Astrocyte (in vitro differentiated cells and primary cell): ENCODE results near the gene ATF7. TPM values are rescaled to one million over a fixed set of nuclear protein-coding genes. Genes with fewer than 3 reads are reported as not detected.

Source experiments
- DNase-seq: peaks from one replicate; pipeline ENCODE4 v3.0.0-alpha.2; 2010; ENCODE audit warnings: low read depth
- FAIRE-seq: peaks from 2 replicates; lab custom pipeline; 2011; peaks lifted over from hg19 to GRCh38; lab: Jason Lieb, UNC
- H2AFZ ChIP-seq: 2 replicates; pipeline ENCODE4 v1.6.0; 2012; ENCODE audit warnings: low read depth, low read length, inconsistent platforms
- H3K27ac ChIP-seq: 2 replicates; pipeline ENCODE4 v1.5.1; 2011; ENCODE audit warnings: low read depth, low read length, inconsistent platforms
- H3K27me3 ChIP-seq: 2 replicates; pipeline ENCODE4 v1.6.0; 2011; ENCODE audit warnings: low read length, inconsistent platforms; ENCODE audit not compliant: insufficient read depth
- H3K36me3 ChIP-seq: 2 replicates; pipeline ENCODE4 v1.5.1; 2011; ENCODE audit warnings: low read length, inconsistent platforms; ENCODE audit not compliant: insufficient read depth
- H3K4me1 ChIP-seq: 2 replicates; pipeline ENCODE4 v1.5.1; 2011; ENCODE audit warnings: low read length, inconsistent platforms; ENCODE audit not compliant: insufficient read depth
- H3K4me2 ChIP-seq: 2 replicates; pipeline ENCODE4 v1.6.0; 2012; ENCODE audit warnings: low read length, inconsistent platforms
- H3K4me3 ChIP-seq: 2 replicates; pipeline ENCODE4 v1.5.1; 2011; ENCODE audit warnings: low read depth, mild to moderate bottlenecking, low read length, inconsistent platforms; ENCODE audit not compliant: insufficient read depth
- H3K79me2 ChIP-seq: 2 replicates; pipeline ENCODE4 v1.6.0; 2012; ENCODE audit warnings: mild to moderate bottlenecking, low read length, inconsistent platforms; ENCODE audit not compliant: insufficient read depth
- H3K9ac ChIP-seq: 2 replicates; pipeline ENCODE4 v1.6.0; 2012; ENCODE audit warnings: mild to moderate bottlenecking, low read length, inconsistent platforms
- H3K9me3 ChIP-seq: 2 replicates; pipeline ENCODE4 v1.5.1; 2012; ENCODE audit warnings: low read depth, mild to moderate bottlenecking, low read length, inconsistent platforms; ENCODE audit not compliant: insufficient read depth
- H4K20me1 ChIP-seq: 2 replicates; pipeline ENCODE4 v1.6.0; 2012; ENCODE audit warnings: low read length, inconsistent platforms; ENCODE audit not compliant: insufficient read depth
- H3K27ac Mint-ChIP-seq: one replicate; pipeline ENCODE4 v1.8.0; 2021; ENCODE audit warnings: mild to moderate bottlenecking, mixed read lengths; ENCODE audit not compliant: unreplicated experiment
- H3K27me3 Mint-ChIP-seq: one replicate; pipeline ENCODE4 v1.8.0; 2021; ENCODE audit warnings: low read depth, mixed read lengths; ENCODE audit not compliant: unreplicated experiment
- H3K36me3 Mint-ChIP-seq: one replicate; pipeline ENCODE4 v1.8.0; 2021; ENCODE audit warnings: low read depth, mixed read lengths; ENCODE audit not compliant: unreplicated experiment
- H3K4me1 Mint-ChIP-seq: one replicate; pipeline ENCODE4 v1.8.0; 2021; ENCODE audit warnings: low read depth, mixed read lengths; ENCODE audit not compliant: unreplicated experiment
- H3K4me3 Mint-ChIP-seq: one replicate; pipeline ENCODE4 v1.8.0; 2021; ENCODE audit warnings: mild to moderate bottlenecking, moderate library complexity, mixed read lengths; ENCODE audit not compliant: unreplicated experiment
- H3K9me3 Mint-ChIP-seq: one replicate; pipeline ENCODE4 v1.8.0; 2021; ENCODE audit warnings: mild to moderate bottlenecking, mixed read lengths; ENCODE audit not compliant: unreplicated experiment
- EZH2 ChIP-seq: IDR thresholded peaks from 2 replicates; pipeline ENCODE4 v1.6.1; 2012; ENCODE audit warnings: mild to moderate bottlenecking, low read length, inconsistent platforms; ENCODE audit not compliant: insufficient read depth
- total RNA-seq: library from RNA; stranded (reverse); gene quantifications from 2 replicates; pipeline ENCODE4 v1.2.1, GENCODE V29; 2021
- TF ChIP-seq, protein P1 (sequence below): IDR thresholded peaks from 2 replicates; pipeline ENCODE4 v1.5.1; 2011; ENCODE audit warnings: low read depth, mild to moderate bottlenecking, inconsistent platforms, low read length, moderate library complexity; ENCODE audit not compliant: insufficient read depth

ATF7 gene
- total RNA-seq, 1 donor from 2014 or later, result 38.3 TPM

DNA sequence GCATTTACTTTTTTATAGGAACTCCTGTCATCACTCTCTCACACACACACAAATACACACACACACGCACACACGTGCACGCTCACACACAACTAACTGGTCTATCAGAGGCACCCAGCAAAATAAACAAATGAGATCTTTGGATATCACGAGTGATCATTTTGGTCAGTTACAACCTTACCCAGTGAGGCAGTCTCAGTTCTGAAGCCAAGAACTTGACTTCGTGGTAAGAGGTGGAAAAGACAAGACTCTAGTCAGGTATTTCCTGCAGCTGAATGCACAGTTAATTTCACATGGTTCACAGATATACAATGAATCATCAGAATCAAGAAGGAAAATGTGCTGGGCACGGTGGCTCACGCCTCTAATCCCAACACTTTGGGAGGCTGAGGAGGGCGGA is 39.4 kb downstream of the ATF7 start:
- H3K4me3 Mint-ChIP-seq, result no peak overlapping the region
- H3K27me3 ChIP-seq, result no peaks in the 10 kb centered on the region
- TF ChIP-seq EZH2, result no peak
- TF ChIP-seq, protein P1, sequence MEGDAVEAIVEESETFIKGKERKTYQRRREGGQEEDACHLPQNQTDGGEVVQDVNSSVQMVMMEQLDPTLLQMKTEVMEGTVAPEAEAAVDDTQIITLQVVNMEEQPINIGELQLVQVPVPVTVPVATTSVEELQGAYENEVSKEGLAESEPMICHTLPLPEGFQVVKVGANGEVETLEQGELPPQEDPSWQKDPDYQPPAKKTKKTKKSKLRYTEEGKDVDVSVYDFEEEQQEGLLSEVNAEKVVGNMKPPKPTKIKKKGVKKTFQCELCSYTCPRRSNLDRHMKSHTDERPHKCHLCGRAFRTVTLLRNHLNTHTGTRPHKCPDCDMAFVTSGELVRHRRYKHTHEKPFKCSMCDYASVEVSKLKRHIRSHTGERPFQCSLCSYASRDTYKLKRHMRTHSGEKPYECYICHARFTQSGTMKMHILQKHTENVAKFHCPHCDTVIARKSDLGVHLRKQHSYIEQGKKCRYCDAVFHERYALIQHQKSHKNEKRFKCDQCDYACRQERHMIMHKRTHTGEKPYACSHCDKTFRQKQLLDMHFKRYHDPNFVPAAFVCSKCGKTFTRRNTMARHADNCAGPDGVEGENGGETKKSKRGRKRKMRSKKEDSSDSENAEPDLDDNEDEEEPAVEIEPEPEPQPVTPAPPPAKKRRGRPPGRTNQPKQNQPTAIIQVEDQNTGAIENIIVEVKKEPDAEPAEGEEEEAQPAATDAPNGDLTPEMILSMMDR, result no peak
- H3K4me1 Mint-ChIP-seq, result peaks cover 15% of the 10 kb centered on the region
- no peaks in the 10 kb centered on the region for H3K9me3 Mint-ChIP-seq
- H3K36me3 ChIP-seq, result no peaks in the 10 kb centered on the region
- no peak overlapping the region for H2AFZ ChIP-seq
- H3K4me3 ChIP-seq, result no peak overlapping the region
- H3K27ac Mint-ChIP-seq, result no peak overlapping the region
- H3K79me2 ChIP-seq, result peaks cover 66% of the 10 kb centered on the region
- no peak overlapping the region for H3K4me2 ChIP-seq
- no peak for FAIRE-seq
- peaks cover 3% of the 10 kb centered on the region for H3K36me3 Mint-ChIP-seq
- peak; percentile 65 for DNase-seq
- H4K20me1 ChIP-seq, result peaks cover 57% of the 10 kb centered on the region
- no peaks in the 10 kb centered on the region for H3K9me3 ChIP-seq
- H3K9ac ChIP-seq, result no peak overlapping the region
- H3K27me3 Mint-ChIP-seq, result no peaks in the 10 kb centered on the region
- no peak overlapping the region for H3K27ac ChIP-seq
- H3K4me1 ChIP-seq, result peaks cover 5% of the 10 kb centered on the region

DNA sequence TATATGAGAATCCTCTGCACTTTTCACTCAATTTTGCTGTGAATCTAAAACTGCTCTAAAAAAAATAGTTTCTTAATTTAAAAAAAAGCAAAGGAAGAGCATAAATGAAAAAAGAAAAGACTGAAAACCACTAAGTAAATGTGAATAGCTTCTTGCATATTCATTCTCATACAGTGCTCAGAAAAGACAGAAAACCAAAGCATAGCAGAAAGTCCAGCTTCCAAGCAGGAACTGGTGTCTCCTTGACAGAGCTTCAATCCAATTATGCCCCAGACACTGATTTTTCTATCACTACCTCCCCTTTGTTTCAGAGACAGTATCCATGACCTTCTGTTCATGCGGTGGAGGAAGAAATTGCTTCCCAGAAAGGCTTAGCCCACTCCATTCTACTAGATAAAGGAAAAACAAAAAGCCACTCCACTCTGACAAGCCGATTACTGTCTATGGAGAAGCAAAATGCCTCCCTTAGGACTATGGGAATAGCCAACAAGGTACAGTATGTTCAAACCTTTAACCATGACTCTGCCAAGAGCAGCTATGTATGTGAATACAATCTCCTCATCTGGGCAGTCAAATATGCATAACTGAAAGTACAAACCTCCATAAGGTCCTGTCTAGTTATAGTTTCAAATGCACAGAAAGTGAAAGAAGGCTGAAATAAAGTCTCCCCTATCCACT is 40.6 kb downstream of the ATF7 start:
- H3K4me3 Mint-ChIP-seq, result no peak overlapping the region
- Histone ChIP-seq H3K4me2 (no peak overlapping the region), H4K20me1 (peaks cover 47% of the 10 kb centered on the region), H3K27me3 (no peaks in the 10 kb centered on the region), H3K4me1 (no peaks in the 10 kb centered on the region), H2AFZ (no peak overlapping the region), H3K9ac (no peak overlapping the region), H3K36me3 (no peaks in the 10 kb centered on the region), H3K79me2 (peaks cover 62% of the 10 kb centered on the region), H3K4me3 (no peak overlapping the region), H3K9me3 (no peaks in the 10 kb centered on the region), H3K27ac (no peak overlapping the region)
- no peak overlapping the region for H3K27ac Mint-ChIP-seq
- H3K9me3 Mint-ChIP-seq, result no peaks in the 10 kb centered on the region
- H3K36me3 Mint-ChIP-seq, result peaks cover 3% of the 10 kb centered on the region
- no peak for FAIRE-seq
- DNase-seq, result no peak
- no peaks in the 10 kb centered on the region for H3K27me3 Mint-ChIP-seq
- TF ChIP-seq, protein P1, result no peak
- no peak for TF ChIP-seq EZH2
- H3K4me1 Mint-ChIP-seq, result peaks cover 6% of the 10 kb centered on the region

DNA sequence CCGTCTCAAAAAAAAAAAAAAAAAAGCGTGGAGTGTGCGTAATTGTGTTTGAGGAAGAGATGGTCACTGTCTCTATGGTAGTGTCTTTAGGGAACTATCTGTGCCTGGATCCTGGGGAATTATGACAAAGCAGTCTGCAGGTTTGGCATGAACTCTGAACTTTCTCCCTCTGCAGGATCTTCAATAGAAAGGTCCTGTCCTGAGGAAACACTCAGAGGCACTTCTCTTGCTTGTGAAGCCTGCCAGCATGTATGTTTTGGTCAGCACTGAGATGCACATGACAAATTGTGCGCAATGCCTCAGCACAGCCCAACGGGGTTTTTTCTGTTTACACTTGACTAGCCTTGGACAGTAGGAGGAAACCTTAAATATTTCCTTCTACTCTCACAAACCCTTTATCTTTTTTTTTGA is 46.6 kb downstream of the ATF7 start:
- H3K9ac ChIP-seq, result no peak overlapping the region
- no peak overlapping the region for H3K27ac Mint-ChIP-seq
- FAIRE-seq, result no peak

More for the DNA sequence above, 46.6 kb downstream of the ATF7 start:
- no peak for DNase-seq
- H3K4me1 ChIP-seq, result peaks cover 7% of the 10 kb centered on the region
- Mint-ChIP-seq H3K4me3 (no peak overlapping the region), H3K4me1 (peaks cover 3% of the 10 kb centered on the region), H3K36me3 (peaks cover 13% of the 10 kb centered on the region), H3K27me3 (no peaks in the 10 kb centered on the region), H3K9me3 (no peaks in the 10 kb centered on the region)
- no peak overlapping the region for H3K4me2 ChIP-seq
- H3K9me3 ChIP-seq, result no peaks in the 10 kb centered on the region
- H3K27me3 ChIP-seq, result no peaks in the 10 kb centered on the region
- H3K79me2 ChIP-seq, result peaks cover 37% of the 10 kb centered on the region
- no peak overlapping the region for H3K27ac ChIP-seq
- no peak for TF ChIP-seq EZH2
- TF ChIP-seq, protein P1, result no peak
- H3K36me3 ChIP-seq, result no peaks in the 10 kb centered on the region
- H2AFZ ChIP-seq, result no peak overlapping the region
- no peak overlapping the region for H3K4me3 ChIP-seq
- peaks cover 34% of the 10 kb centered on the region for H4K20me1 ChIP-seq
